GM04503 (cell line): ENCODE results near the gene KCNAB3.

Experiments used
- DNase-seq: peaks from one replicate; pipeline ENCODE4 v3.0.0-alpha.2; 2012; ENCODE audit warnings: low read depth

The KCNAB3 gene

GRCh38 chr17:7940034-7940433, 10.4 kb upstream of the KCNAB3 start:
- DNase-seq: no peak

- DNase-seq: no peak
These were observed 6.2 kb upstream of the KCNAB3 start for GRCh38 chr17:7935859-7936258.

- no peak for DNase-seq
These were observed 3.3 kb upstream of the KCNAB3 start for GRCh38 chr17:7932949-7933348.

GRCh38 chr17:7932483-7932891, 2.8 kb upstream of the KCNAB3 start:
- DNase-seq: no peak

- peak; percentile 92 for DNase-seq
These were observed 2.2 kb upstream of the KCNAB3 start, which contains the start of the genes CNTROB and TRAPPC1 for GRCh38 chr17:7931709-7932482. TSS of gene CNTROB (plus strand) at chr17:7932206. CDS start at chr17:7933080, 874 bp downstream. TSS of gene TRAPPC1 (minus strand) at chr17:7931946. CDS start at chr17:7931829, 117 bp downstream.

- DNase-seq: no peak
These were observed 1.4 kb upstream of the KCNAB3 start for GRCh38 chr17:7930841-7931631.

DNA sequence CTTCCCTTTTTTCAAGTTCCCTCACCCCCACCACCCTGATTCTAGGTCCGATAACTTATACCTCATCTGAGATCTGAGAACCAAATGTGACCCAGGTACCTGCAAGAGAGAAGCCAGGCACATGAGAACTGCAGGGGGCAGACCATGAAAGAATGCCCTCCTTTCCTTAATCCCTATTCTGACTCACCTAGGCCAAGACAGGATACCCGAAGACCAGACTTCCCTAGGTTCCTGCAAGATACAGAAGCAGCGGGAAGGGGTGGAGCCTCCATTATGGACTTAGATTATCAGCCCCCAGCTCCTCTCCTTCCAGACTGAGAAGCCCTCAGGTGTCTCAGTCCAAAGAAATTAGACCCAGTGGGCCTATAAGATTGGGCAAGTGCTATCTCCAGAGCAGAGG, 2.1 kb downstream of the KCNAB3 start:
- DNase-seq: no peak

DNA sequence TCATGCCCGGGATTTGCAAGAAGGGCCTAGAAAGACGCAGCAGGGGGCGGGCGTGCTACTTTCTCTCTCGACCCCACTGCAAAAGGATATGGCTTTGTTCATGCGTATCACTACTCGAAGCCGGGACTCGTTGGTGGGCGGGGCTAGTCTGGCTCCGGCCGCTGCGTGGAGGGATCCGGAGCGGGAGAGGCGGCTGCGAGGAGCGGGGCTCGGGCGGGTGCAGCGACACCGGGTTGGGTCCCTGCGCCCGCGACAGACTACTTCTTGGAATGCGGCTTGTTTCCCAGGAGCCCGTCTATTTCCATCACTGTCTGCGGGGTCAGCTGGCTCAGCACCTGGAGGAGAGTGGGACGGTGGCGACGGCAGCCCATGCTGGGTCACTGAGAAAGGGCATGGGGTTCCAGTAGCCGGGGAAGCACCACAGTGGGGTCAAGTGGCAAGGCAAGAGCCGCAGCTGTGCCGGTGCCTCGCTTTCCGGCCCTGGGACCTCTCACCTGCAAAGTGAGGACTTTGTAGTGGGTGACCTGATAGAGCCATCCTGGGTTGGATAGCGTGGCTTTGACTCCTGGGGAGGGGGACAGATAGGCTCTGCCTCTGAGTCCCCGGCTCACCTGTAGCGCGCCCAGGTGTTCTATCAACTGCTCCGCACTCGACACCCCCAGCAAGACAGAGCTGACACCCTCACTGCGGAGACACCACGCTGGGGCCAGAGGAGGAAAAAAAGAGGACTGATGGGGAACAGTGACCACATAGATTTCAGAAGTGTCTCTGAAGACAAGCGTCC, 6.6 kb downstream of the KCNAB3 start:
- DNase-seq: no peak

DNA sequence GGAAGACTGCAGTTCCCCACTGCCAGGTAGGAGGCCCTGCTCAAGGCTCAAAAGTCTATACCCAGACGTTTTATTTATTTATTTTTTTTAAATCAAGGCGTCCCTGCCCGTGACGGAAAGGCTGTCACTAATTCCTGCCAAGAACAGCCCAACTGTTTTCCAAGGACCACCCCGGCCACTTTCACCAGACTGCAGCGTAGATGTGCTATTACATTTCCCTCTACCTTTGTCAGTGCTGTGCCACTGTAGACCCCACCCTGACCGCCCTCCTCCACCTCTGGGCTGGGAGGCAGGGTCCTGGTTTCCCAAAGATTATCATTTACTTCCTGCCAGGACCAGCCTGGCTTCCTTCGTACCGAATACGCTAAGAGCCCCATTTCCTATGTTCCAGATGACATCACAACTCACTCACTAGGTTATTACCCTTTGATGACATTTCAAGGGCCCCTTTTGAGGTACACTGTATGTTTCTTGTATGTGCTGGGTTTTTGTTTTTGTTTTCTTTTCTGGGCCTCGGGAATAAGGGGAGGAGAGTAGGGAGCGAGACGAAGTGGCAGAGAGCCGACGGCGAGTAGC, 7.3 kb downstream of the KCNAB3 start:
- no peak for DNase-seq

DNA sequence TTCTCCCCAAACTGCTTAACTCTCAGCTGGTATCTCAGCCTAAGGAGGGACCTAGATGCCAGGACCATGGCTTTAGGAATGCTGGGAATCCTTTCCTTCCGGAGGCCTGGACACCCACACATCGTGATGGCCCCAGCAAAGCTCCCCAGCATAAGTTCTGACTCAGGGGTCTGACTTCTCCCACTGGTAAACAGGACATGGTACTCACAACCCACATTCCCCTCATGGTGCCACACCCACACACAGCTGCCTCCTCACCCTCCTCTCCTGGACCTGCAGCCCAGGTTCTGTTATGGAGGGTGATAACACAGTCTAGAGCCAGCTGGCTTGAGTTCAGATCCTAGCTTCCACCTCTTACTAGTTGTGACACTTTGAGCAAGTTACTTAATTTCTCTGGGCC, 12.8 kb downstream of the KCNAB3 start:
- no peak for DNase-seq

- no peak for DNase-seq
These were observed 13.3 kb downstream of the KCNAB3 start for GRCh38 chr17:7916385-7916682.

- no peak for DNase-seq
These were observed 13.9 kb downstream of the KCNAB3 start, which contains the start of gene RNF227 for GRCh38 chr17:7915611-7916384. TSS of gene RNF227 (minus strand) at chr17:7916289. CDS start at chr17:7916195, 94 bp downstream.

DNA sequence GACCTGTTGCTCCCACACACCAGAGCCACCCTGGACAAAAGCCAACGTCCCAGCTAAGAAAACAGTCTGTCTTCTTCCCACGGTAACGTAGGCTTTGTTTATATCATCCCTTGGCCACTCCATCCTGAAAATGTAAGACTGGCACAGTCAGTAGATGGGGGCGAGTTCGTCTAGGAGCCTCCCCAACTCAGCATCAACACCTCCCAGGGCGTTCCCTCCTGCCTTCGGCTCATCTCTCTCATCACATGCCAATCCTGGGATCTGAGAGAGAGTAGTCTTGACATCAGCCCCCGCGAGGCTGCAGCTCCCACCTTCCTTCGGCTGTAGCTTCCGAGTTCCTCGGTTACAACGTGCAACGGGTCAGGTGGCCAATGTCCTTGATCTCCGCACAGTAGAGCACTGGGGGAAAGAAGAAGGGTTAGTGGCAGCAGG, 14.5 kb downstream of the KCNAB3 start:
- DNase-seq: no peak

GRCh38 chr17:7912927-7913524, 16.6 kb downstream of the KCNAB3 start:
- DNase-seq: no peak

DNA sequence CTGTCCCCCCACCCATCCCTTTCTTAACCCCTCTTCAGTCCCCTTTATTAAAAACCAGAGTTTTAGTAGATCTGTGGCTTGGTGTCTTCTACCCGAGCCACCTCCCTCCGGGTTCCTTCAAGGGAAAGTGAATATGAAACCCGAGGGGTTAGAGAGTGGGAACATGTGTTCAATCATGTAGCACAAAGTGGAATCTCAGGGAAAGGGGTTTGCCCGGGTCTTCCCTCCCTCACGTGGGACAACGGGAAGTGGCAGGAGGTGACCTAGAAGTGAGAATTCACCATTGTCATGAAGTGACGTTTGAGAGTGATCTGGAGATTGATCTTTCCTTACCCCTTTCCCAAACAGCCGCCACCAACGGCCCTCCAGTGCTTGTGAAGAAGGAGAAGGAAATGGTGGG, 18.5 kb downstream of the KCNAB3 start:
- DNase-seq: no peak

GRCh38 chr17:7910711-7911110, 18.9 kb downstream of the KCNAB3 start:
- no peak for DNase-seq

DNA sequence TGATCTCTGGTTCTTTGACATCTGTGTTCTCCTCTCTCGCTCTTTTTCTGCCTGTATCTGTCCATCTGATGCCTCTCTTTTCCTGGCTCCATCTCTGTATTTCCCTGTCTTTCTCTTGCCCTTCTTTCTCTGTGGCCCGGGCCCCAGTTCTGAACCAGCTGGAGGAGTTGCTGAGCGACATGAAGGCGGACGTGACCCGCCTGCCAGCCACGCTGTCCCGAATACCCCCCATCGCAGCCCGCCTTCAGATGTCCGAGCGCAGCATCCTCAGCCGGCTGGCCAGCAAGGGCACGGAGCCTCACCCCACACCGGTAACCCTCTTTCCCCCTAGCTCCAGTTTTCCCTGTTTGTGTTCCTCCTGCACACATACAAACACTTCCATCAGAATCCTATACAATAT, 19.4 kb downstream of the KCNAB3 start:
- no peak for DNase-seq

DNA sequence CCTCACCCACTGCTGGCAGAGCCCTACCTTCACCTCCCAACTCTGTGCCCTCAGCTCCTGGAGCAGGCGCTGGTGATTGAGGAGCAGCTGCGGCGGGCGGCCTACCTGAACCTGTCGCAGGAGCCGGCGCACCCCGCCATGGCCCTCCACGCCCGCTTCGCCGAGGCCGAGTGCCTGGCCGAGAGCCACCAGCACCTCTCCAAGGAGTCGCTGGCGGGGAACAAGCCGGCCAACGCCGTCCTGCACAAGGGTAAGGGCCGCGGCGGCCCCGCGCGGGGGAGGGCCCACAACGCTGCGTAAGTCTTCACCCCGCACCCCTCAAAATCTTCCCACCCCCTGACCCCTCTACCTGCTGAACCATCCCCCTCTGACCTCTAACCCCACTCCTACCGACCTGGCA, 20.6 kb downstream of the KCNAB3 start:
- DNase-seq: no peak

DNA sequence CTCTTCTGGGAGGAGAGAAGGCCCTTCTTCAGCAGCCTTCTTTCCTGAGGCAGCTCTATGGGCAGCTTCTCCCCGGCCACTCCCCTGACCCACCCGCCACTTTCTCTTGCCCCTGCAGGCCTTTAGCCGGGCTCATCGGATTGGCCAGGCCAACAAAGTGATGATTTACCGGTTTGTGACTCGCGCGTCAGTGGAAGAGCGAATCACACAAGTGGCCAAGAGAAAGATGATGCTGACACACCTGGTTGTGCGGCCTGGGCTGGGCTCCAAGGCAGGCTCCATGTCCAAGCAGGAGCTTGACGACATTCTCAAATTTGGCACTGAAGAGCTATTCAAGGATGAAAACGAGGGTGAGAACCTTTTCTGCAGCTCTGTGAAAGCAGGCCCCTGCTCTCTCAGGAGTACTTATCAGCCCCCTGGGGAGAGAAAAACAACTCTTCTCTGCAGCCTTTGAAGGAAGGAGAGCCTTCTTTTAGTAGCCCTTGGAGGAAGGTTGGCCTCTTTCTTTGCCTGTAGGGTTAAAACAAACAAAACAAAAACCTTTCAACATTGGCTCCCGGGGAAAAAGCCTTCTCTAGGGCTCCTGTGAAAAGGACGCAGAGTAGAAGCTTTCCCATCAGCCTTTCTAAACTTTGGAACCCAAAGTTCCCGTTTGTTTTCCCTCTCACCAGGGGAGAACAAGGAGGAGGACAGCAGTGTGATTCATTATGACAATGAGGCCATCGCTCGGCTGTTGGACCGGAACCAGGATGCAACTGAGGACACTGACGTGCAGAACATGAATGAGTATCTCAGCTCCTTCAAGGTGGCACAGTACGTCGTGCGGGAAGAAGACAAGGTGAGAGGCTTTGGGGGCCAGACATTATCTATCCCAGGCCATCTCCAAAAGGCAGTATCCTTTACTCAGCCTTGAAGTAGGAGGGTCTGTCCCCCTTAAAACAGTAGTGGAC, 26.2 kb downstream of the KCNAB3 start:
- no peak for DNase-seq

DNA sequence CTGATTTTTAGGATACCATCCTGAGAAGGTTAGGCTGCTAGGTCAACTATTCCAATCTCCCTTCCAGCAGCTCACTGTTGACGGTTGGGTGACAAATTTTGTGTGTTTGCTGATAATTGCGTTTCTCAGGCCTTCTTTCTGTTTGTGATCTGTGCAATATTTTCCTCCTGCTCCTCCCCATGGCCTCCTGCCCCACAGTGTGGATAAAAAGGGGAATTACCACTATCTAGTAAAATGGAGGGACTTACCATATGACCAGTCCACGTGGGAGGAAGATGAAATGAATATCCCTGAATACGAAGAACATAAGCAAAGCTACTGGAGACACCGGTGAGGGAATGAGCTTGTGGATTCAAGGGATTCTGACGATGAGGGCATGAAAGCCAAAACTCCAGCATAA, 31.9 kb downstream of the KCNAB3 start:
- no peak for DNase-seq
